Erythroblast (primary cell): ENCODE data around the gene ELMO3.

Source experiments
- DNase-seq, 2 experiments: peaks; one replicate each; lab custom pipeline; 2025; lab: John Stamatoyannopoulos, UW
- GATA1 ChIP-seq: IDR thresholded peaks from 2 replicates; pipeline ENCODE4 v1.6.1; 2011; ENCODE audit warnings: low read depth, mild to moderate bottlenecking, control low read depth, low read length, moderate library complexity
- POLR2A ChIP-seq: IDR thresholded peaks from 2 replicates; pipeline ENCODE4 v1.6.1; 2011; ENCODE audit warnings: mild to moderate bottlenecking, low read length

ELMO3 gene

GRCh38 chr16:67183627-67184452 lies 15.1 kb upstream of the ELMO3 start, which contains the start of gene MATCAP1:
Gene MATCAP1, minus strand, starts transcription at chr16:67183963. Its CDS starts 3,353 bp downstream, at chr16:67180610.
- DNase-seq = peak; percentile 96 to 98
- TF ChIP-seq POLR2A (peak; percentile 80), GATA1 (no peak)

- TF ChIP-seq GATA1 = no peak
- no peak for TF ChIP-seq POLR2A
- DNase-seq = no peak
Observed at GRCh38 chr16:67184453-67184994, 14.4 kb upstream of the ELMO3 start.

- DNase-seq = peak; percentile 88 to 90
- TF ChIP-seq POLR2A (no peak), GATA1 (no peak)
Observed at GRCh38 chr16:67184995-67185650, 13.8 kb upstream of the ELMO3 start.

DNA sequence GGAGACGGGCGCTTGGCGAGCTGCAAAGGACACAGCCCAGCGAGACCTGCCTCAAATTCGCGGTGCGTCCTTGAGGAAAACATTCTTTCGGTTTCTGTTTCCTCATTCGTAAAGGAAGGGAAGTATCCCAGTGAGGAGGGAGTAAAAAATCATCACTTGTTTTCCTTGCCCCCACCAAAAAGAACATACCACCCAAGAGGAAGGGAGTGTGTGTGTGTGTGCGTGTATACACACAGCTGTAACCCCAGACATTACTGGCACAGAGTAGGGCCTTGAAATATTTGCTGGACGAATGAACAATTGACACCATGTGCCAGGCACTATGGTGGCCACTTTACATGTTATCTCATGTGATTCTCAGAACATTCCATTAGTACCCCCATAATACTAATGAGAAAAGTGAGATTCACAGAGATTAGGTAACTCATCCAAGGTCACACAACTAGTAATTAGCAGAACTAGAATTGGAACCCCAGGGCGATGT lies 13.2 kb upstream of the ELMO3 start:
- TF ChIP-seq GATA1 = no peak
- TF ChIP-seq POLR2A = no peak
- DNase-seq = no peak

DNA sequence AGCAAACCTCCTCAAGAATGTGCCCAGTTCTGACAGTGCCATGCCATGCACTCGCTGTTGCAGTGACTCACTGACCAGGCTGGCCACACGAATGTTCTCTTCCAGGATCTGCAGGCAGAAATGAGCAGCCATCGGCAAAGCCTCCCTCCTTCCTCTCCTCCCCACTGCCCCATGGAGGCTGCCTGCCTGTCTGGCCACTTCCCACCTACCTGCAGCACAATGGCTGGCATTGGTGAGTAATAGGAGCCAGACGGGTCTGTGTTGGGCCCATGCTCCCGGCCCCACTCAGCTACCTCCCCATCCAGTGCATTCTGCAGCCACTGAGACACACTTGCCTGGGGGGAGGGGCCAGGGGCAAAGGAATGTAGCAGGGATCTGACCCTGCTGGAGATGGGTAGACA lies 12.4 kb upstream of the ELMO3 start:
- DNase-seq = no peak
- TF ChIP-seq GATA1 = no peak
- TF ChIP-seq POLR2A = no peak

- no peak for DNase-seq
- no peak for TF ChIP-seq GATA1
- no peak for TF ChIP-seq POLR2A
Observed at GRCh38 chr16:67187175-67187890, 11.6 kb upstream of the ELMO3 start.

- DNase-seq = no peak
- no peak for TF ChIP-seq POLR2A
- TF ChIP-seq GATA1 = no peak
Observed at GRCh38 chr16:67188323-67188722, 10.6 kb upstream of the ELMO3 start.

GRCh38 chr16:67188798-67189197 lies 10.1 kb upstream of the ELMO3 start:
- DNase-seq = no peak

DNA sequence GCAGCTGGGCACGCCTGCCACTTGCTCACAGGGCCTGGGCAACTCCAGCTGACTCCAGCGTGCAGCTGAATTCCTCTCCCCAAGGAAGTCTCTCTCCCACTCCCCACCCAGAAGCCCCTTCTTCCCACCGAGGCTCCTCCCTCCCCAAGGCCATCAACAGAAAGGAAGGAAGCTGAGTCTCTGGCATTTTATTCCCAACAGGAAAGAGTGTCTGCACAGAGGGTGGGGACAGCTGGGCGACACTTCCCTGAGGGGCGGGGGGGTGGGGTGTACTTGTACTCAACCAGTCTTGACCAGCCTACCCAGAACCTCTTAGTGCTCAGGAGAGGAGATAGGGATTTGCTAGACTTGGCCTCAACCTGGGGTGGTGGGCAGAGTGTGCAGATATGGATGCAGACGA lies 8.9 kb upstream of the ELMO3 start, which contains the start of gene EXOC3L1:
TSS of gene EXOC3L1 (minus strand) at position 96 of the 400 bp plus-strand sequence. CDS start 460 bp downstream, outside the sequence.
- TF ChIP-seq GATA1 = no peak
- no peak for TF ChIP-seq POLR2A
- DNase-seq = no peak

More at GRCh38 chr16:67188798-67189197, 10.1 kb upstream of the ELMO3 start:
- TF ChIP-seq POLR2A = no peak
- no peak for TF ChIP-seq GATA1

GRCh38 chr16:67190448-67191399 lies 8.2 kb upstream of the ELMO3 start:
- peak; percentile 76 for DNase-seq

GRCh38 chr16:67191411-67191994 lies 7.4 kb upstream of the ELMO3 start:
- no peak for TF ChIP-seq GATA1
- TF ChIP-seq POLR2A = no peak
- peak in 1 of 2 experiments; percentile 39 for DNase-seq

More at GRCh38 chr16:67190448-67191399, 8.2 kb upstream of the ELMO3 start:
- TF ChIP-seq POLR2A (peak; percentile 52), GATA1 (no peak)
